M059J (cell line): Measurements from ENCODE around the gene SPOCK3. TPM values are rescaled to one million over a fixed set of nuclear protein-coding genes. Genes with fewer than 3 reads are reported as not detected.
"Not testable (repeated sequence)": the region's sequence is repeated elsewhere in the genome, so short reads cannot be mapped to it uniquely, and the experiment has no call there.

Experiments used
- DNase-seq: peaks from one replicate; pipeline ENCODE4 v3.0.0-alpha.2; 2012; ENCODE audit warnings: low read depth
- total RNA-seq: library from RNA; depleted of rRNA; stranded (reverse); fragments of >200 nt; shearing (Covaris generic); gene quantifications from 2 replicates; pipeline ENCODE4 v1.2.3, GENCODE V29; 2014

SPOCK3 gene
- total RNA-seq, 1 experiment from 2014 or later, result 0.81 TPM

DNA sequence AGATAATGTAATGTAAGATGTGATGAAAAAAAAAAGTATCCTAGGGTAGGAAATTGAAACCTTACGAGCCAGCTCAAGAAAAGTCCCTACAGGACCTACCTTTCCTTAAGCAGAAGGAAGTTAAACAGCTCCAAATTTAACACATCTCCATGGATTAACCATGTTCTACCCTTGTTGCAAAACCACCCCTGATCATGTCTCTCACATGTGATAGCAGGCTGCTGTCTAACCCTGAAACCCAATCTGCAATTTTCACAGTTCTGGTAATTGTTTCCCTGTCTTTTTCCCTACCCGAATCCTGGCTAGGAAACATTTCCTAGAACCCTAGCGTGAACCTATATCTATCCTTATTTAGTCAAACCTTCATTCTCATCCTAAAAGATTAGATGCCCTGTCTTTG is 198.9 kb downstream of the SPOCK3 start:
- DNase-seq, result no peak

DNA sequence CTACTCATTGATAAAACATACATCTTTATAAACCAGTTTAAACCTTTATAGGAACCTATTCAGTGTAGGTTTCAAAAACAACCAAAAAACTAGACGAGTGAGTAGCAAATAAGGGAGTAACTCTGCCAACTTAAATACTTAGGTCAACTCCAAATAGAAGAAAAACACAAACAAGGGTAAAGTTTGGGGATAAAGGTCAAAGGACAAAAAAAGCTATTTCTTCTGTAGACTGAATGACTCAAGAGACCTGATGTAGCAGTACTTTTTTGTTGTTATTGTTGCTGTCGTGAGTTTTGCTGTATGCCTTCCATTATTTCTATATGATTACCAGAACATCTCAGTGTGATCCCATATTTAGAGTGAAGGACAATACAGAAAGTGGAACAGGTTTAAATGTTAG is 199.3 kb downstream of the SPOCK3 start:
- no peak for DNase-seq

DNA sequence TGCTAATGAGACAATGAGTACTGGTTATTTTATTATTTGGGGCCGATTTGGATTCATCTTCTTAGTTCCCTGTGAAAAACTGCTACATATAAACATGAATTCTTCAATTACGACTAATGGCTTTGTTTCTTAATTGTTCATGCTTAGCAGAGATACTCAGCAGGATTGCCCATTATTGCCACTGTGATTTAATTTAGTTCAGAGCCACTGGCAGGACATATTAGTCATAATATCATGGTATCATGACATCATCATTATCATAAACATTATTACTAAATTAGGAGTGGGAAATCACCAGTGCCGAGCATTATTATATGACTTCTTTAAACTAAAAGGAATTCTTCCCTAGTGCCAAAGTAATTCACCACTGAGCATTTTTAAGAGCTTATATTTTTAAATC is 201.4 kb downstream of the SPOCK3 start:
- peak; percentile 26 for DNase-seq

DNA sequence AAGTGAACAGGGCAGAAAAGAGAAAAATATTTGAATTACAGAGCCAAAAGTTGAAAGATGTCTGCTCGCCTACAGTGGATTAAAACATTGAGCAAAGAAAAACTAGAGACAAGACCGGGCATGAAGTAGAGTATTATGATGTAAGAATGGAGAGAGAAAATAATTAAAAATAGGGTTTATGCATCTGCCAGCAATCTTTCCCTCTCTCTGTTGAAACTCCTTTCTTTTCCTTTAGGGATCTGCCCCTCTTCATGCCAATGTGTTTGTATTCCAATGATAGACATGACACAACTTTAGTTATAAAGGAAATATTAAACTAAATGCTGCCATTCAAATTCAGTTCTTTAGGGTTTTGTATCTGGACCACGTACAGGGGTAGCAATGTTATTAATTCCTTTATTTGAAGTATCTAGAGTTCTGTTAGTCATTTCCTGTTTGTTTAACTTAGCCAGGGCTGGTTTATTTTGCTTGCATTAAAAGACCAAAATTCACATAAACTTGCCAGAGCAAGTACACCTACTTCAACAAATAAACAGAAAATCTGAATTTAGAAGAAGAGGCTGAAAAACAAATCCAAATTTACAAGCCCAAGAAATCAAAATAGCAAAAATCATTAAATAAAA is 202.6 kb downstream of the SPOCK3 start:
- DNase-seq, result peak; percentile 15

DNA sequence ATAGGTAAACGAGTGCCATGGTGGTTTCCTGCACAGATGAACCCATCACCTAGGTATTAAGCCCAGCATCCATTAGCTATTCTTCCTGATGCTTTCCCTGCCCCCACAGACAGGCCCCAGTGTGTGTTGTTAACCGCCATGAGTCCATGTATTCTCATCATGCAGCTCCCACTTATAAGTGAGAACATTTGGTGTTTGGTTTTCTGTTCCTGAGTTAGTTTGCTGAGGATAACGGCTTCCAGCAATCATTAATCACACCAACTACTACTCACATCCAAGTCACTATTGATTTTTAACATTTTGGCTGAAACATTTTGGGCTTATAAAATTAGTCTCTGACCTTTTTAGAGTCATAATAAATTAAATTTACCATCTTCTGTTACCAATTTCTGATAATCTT is 205.3 kb downstream of the SPOCK3 start:
- DNase-seq, result no peak

DNA sequence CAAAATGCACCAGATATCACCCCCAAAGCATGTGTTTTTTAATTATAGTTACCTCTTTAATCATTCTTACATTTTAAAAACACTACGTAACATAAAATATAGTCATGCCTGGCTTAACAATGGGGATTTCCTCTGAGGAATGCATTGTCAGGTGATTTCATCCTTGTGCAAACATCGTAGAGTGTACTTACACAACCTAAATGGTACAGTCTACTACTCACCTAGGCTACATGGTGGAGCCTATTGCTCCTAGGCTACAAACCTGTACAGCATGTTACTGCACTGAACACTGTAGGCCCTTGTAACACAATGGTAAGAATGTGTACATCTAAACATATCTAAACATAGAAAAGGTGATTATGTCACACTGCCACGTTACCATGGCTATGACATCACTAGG is 208.6 kb downstream of the SPOCK3 start:
- no peak for DNase-seq

DNA sequence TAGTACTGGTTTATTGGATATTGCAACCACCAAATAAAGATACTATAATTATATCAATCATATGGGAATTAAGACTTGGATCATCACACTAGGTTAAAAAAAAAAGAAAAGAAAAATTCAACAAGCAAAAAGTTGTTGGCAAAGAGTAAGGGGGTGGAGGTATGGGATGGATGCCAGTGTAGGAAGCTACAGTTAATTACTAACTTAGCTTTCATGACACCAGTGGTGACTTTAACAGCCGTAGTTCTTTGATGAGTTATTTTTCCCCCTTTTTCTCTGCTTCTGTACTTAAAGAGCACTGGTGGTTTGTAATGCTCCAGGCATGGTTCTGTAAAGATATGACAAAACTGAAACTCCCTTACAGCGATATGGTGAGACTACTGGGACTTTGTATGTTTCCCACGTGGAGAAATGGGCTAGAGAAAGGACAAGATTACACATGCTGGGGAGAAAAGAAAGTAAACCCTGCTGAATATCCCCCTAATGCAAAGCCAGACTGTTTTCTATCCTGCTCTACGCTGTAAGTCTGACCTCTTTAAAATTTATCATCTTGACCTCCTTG is 210.8 kb downstream of the SPOCK3 start:
- DNase-seq, result no peak

DNA sequence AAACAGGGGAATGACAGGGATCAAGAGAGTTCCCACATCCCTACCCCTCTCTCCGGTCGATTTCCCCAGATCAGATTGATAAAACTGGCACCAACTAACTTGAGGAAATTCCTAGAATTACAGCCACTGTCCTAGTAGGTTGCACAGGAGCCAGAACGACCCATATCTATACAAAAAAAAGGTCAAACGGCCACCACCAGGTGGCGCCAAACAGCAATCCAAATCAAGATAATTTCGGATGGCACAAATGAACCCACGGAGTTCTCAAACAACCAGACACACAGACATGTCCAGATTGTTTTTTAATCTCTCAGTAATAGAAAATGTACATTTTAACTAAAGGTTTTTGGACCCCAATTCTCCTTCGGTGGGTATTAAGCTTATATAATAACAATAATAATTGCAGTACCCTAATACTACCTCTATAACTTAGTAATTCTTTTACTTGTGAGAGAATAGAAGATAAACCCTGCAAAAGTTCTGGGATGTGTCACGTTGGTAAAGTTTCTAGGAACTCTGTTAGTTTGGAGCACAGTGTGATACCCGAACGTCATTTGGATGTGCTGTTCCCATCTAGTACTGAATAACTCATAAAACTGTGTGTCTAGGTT is 212.6 kb downstream of the SPOCK3 start:
- DNase-seq, result peak; percentile 55

DNA sequence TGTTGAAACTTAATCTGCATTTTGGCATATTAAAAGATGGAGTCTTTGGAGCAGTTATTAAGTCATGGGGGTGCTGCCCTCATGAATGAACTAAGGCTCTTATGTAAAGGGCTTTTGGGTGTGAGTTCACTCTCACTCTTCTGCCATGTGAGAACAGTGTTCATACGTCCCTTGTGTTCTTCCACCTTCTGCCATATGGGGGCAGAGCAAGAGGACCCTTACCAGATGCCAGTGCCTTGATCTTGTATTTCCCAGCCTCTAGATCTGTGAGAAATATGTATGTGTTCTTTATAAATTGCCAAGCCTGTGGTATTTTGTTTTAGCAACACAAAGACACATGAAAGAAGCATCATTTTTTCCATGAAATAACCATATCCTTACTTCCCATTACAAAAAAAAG is 213.9 kb downstream of the SPOCK3 start:
- no peak for DNase-seq

DNA sequence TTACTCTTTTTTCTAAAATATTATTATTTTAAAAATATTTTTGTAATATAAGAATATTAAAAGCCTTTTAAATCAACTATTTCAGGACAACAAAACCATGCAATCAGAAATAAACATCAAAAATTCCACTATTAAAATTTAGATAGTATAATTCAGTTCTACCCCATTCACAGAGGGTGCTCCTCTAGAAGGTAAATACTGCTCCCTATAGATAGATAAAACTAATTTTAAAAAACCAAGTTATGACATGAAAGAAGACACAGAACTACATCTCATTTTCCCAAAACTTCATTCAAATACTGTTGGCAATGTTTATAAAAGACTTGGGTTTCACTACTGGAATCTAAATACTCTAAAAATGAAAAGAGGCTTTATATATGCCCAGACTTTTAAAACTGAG is 219.3 kb downstream of the SPOCK3 start:
- DNase-seq, result no peak

DNA sequence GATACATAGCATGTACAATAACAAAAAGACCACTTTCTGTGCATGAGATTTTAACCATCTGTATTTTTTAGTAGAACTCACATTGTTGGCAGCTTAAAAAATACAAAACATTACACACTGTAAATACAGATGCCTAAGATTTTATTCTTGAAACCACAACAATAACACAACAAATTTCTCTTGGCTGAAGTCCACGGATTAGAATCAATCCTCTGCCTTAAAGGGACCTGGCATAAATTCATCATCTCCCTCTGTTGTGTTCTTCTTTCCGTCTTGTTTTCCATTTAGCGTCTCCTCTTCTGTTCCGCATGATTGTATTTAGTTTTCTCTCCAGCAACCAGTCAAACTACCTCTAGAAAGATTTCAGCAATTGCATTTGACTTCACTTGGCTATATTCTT is 231.0 kb downstream of the SPOCK3 start:
- no peak for DNase-seq

DNA sequence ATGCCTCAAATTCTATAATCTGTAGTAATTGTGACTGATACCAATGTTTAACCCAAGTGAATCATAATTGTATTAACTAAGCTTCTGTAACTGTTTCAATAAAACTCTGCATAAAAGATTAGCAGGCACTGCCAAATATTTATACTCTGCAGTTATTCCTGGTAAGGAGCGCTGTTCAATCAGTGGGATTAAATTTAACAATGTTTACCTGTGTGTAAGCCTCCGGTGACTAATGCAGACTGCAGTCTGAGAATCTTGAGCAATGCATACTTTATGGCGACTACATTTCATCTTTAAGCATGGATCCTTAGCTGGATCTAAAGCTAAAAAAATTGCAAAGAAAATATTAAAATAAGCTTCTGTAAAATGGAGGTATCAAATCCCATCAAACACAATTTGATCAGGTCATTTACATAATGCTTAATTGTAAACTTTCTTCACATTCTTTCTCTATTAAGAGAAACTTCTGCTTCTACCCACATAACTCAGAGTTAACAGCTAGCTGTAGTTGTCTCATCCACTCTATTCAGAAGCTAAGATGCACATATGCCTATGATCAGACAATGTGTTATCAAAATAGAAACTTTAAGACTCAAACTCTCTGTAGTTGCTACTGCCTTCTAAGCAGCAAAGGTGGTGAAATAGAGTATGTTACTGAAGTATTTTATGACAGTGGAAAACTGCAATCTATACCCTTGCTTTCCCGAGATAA is 234.0 kb downstream of the SPOCK3 start:
- DNase-seq, result peak; percentile 49

DNA sequence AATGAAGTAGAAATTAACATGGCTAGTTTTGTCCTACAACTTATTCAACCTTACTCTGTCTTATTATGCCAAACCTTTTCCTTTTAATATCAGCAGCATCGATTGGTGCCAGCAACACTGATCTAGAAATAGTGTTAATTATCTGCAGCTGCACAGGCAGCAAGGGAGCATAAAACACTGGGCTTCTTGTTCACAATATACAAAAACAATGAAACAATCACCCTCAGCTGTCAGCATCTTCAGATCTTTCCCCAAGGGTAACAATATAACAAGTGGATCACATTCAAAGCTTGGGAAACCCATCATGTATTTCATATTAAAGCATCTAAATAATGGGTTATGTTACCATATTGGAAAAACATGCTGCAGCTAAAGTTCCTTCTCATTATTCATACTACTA is 238.1 kb downstream of the SPOCK3 start:
- no peak for DNase-seq

DNA sequence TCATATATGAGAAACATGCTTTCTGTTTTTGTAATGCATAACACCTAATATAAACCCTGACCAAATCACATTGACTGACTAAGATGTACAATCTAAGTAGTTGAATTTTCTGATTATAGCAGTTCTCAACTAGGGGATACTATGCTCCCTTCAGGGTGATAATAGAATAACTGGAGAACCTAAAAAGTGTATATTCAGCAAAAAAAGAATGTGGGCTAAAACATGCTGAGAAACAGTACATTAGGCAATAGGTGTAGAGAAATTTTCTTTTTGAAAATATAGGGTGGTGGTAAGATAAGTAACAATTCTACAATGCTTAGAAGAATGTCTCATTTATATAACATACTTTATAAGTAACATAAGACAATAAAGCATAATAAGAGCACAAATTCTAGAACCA is 239.6 kb downstream of the SPOCK3 start:
- DNase-seq, result no peak

DNA sequence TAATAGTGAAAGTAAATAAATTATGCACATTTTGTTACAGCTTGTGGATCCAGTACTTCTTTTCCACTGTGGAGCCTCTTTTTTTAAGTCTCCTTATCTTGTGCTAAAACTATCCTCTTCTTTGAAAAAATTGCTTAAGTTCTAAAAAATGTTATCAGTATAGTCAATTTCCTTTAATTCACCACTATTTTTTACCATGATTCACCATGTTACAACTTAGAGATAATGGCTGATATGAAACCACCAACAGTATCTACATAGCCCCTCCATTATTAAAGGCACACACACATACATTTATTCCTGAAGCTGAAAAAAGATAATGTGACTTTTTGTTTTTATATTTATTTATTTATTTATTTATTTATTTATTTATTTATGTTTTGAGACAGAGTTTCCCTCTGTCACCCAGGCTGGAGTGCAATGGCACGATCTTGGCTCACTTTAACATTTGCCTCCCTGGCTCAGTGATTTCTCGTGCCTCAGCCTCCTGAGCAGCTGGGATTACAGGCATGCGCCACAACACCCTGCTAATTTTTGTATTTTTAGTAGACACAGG is 243.2 kb downstream of the SPOCK3 start:
- DNase-seq, result no peak

DNA sequence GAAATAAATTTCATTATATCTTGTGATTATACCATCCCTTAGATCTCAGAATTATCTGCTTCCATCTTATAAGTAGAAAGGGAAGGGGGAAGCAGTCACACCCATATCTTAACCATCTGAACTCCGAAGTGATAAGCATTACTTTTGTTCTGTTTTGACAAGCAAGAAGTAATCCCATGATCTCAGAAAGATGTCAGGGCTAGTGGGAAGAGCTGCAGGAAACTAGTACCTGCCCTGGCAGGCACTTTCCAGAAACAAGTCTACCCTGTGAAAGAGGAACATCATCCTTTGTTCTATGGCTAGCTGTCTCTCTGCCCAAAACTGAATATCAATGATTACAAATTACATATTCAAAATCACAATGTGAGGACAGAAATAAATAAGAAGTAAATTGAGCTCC is 244.4 kb downstream of the SPOCK3 start:
- DNase-seq, result no peak

DNA sequence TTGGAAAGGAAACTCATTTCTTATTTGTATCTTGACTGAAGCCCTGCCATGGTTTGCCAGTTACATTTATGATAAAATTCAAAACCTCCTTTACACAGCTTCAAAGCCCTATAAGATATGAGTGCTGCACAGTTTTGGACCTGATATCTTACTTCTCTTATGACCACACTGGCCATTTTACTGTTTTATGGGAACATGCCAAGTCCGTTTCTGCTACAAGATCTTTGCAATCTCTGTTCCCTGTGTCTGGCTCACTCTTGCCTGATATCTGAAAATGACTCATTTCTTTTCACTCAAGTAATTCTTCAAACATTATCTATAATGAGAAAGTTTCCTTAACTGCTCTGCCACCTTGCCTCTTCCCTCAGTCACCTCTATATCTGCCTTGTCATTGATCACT is 247.3 kb downstream of the SPOCK3 start:
- DNase-seq, result no peak

DNA sequence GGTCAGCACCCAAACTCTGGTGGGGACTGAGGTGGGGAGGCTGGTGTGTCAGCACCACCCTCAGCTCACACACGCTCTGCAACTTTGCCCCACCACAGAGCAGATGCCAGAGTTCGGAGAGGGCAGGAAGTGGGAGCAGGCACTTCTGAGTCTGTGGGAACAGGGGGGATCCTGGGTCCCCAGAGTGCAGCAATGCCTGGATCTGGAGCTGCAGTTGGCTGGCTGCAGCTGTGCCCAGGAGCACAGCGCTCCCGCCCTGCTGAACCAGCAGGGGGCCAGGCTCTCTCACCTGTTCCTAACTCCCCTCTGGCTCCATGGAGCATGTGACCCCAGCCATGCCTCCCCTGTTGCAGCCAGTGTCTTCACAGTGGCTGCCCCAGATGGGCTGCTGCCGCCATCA is 252.4 kb downstream of the SPOCK3 start:
- no peak for DNase-seq

DNA sequence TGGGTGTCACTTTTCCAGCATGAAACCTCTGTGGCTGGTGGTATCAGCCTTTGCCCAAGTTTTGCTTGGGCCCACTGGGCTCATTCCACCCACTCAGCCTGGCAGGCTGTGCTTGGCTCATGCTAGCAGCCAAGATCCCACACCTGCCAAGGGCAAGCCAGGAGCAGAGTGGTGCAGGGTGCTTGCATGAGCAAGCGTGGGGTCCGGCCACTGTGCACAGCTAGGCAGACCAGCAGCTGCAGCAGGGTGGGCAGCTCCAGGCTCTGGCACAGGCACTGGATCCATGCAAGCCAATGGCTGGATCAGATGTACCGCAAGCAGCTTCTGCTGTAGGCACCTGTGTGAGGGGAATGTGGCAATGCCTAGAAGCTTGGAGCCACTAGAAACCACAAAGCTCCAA is 253.9 kb downstream of the SPOCK3 start:
- DNase-seq, result no peak

DNA sequence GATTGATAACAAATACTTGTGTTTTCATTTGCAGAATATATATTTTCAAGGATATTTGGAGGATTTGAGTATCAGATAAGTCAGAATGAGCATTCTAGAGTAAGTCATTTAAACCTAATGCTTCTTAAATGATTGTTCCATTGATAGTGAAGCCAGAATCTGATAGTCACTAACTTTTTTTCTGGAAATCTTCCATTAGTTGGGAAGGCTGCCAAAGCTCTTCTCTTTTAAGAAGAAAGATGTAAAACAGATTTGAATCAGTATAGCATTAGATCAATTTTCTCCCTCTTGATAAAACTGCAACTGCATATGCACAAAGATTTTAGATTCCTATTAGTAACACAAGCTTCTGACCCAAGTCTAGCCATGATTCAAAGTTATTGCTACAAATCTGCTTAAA is 256.7 kb downstream of the SPOCK3 start:
- no peak for DNase-seq

DNA sequence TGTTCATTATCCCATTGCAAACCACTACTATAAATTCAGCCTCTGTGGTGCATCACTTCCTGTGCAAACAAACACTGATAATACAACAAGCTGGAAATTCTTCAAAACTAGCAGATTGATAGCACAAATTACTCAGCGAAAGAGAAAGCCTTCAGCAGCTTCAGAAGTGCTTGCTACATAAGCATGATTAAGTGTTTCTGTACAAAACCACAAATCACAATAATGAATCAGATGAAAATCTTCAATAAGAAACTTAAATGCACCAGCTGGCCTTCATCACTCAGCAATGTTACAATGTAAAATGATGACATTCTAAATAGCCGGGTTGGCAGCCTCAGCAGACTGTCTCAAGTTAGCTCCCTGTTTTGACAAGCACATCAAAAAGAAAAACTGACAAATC is 262.2 kb downstream of the SPOCK3 start:
- DNase-seq, result peak; percentile 63

DNA sequence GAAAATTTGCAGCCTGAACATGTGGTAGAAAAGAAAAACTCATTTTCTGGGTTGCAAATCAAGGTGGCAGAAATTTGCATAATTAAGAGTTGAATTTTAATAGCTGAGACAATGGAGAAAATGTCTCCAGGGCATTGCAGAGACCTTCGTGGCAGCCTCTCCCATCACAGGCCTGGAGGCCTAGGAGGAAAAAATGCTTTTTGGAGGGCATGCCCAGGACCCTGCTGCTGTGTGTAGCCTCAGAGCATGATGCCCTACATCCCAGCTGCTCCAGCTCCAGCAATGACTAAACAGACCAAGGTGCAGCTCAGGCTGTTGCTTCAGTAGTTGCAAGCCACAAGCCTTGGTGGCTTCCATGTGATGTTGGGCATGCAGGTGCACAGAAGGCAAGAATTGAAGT is 266.1 kb downstream of the SPOCK3 start:
- not testable (repeated sequence) for DNase-seq

DNA sequence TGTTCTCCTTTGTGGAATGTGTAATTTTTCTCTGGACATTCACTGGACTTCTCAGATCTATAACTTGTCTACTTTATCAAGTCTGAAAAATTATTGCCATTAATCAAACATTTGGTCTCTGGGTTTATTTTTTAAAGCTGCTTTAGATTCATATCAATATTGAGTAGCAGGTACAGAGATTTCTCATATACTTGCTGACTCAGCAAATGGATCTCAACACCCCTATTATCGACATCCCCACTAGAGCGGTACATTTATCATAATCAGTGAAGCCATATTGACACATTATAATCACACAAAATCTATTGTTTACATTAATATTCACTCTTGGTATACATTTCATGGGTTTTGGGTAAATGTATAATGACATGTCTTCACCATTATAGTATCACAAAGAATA is 268.7 kb downstream of the SPOCK3 start:
- DNase-seq, result no peak
